Measurements from ENCODE around the gene GNAS-AS1.

GNAS-AS1 gene

DNA sequence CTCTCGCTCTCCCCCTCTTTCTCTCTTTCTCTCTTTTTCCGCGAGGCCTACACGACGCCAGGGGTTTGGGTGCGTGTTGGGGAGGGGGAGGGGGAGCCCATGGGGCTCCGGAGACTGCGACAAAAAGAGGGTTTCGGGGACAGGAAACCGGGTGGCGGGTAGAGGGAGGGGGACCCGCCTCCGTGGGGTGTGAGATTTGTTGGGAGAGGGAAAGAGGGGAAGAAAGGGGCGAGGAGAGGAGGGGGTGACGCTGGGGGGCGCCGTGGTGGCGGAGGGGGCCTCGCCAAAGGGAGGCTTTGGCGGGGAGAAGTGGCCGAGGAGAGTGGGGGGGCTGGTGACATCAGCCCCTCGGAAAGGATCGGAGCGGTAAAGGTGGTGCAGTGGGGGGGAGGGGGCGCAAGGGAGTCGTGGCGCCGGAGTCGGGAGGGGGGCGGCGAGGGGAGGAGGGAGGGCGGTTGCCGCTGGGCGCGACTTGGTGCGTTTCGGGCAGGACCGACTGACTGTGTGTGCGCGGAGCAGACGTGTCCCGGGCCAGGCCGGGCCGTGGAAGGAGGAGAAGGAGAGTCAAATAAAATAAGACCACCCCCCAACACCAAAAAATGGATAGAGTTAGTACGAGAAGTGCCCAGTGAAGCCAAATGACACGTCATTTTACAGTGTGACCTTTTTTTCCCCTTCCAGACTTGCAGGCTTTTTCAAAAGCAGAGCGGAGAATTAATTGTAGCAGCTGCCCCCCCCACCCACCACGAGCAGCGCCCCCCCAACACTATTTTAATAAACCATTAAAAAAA is 41.6 kb upstream of the GNAS-AS1 start:
- peak; percentile 89 for DNase-seq (ENCODE audit: low read depth)
- TF ChIP-seq, protein P1, sequence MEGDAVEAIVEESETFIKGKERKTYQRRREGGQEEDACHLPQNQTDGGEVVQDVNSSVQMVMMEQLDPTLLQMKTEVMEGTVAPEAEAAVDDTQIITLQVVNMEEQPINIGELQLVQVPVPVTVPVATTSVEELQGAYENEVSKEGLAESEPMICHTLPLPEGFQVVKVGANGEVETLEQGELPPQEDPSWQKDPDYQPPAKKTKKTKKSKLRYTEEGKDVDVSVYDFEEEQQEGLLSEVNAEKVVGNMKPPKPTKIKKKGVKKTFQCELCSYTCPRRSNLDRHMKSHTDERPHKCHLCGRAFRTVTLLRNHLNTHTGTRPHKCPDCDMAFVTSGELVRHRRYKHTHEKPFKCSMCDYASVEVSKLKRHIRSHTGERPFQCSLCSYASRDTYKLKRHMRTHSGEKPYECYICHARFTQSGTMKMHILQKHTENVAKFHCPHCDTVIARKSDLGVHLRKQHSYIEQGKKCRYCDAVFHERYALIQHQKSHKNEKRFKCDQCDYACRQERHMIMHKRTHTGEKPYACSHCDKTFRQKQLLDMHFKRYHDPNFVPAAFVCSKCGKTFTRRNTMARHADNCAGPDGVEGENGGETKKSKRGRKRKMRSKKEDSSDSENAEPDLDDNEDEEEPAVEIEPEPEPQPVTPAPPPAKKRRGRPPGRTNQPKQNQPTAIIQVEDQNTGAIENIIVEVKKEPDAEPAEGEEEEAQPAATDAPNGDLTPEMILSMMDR (IDR thresholded peaks at IDR 0.05; ENCODE audit: low read depth, low read length), result no peak
- TF ChIP-seq MYC (IDR thresholded peaks at IDR 0.05; ENCODE audit: low read depth, low read length) (peak; percentile 43), POLR2A (IDR thresholded peaks at IDR 0.05; ENCODE audit: extremely low read depth, insufficient read length) (no peak)
- TF ChIP-seq, protein P2, sequence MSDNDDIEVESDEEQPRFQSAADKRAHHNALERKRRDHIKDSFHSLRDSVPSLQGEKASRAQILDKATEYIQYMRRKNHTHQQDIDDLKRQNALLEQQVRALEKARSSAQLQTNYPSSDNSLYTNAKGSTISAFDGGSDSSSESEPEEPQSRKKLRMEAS (IDR thresholded peaks at IDR 0.05; ENCODE audit: low read depth, low read length), result no peak
- peak overlapping the region; percentile 85 for H3K4me3 ChIP-seq (ENCODE audit: low read depth, low read length)

DNA sequence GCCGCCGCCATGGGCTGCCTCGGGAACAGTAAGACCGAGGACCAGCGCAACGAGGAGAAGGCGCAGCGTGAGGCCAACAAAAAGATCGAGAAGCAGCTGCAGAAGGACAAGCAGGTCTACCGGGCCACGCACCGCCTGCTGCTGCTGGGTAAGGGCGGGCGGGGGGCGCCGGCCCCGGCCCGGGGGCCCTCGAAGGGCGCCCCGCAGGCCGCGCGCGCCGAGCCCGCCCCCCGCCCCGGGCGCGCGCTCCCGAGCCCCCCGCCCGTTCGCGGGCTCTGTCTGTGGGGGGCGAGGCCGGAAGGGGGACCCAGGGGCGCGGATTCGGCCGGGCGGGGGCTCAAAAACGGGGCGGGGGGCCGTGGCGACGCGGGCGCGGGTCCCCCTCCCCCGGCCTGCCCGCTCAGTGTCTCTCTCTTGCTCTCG is 41.0 kb upstream of the GNAS-AS1 start:
- DNase-seq (ENCODE audit: low read depth), result peak; percentile 70
- TF ChIP-seq POLR2A (IDR thresholded peaks at IDR 0.05; ENCODE audit: extremely low read depth, insufficient read length), result no peak
- TF ChIP-seq, protein P1 (IDR thresholded peaks at IDR 0.05; ENCODE audit: low read depth, low read length), result no peak
- TF ChIP-seq, protein P2 (IDR thresholded peaks at IDR 0.05; ENCODE audit: low read depth, low read length), result no peak
- no peak for TF ChIP-seq MYC (IDR thresholded peaks at IDR 0.05; ENCODE audit: low read depth, low read length)
- peak overlapping the region; percentile 85 for H3K4me3 ChIP-seq (ENCODE audit: low read depth, low read length)

DNA sequence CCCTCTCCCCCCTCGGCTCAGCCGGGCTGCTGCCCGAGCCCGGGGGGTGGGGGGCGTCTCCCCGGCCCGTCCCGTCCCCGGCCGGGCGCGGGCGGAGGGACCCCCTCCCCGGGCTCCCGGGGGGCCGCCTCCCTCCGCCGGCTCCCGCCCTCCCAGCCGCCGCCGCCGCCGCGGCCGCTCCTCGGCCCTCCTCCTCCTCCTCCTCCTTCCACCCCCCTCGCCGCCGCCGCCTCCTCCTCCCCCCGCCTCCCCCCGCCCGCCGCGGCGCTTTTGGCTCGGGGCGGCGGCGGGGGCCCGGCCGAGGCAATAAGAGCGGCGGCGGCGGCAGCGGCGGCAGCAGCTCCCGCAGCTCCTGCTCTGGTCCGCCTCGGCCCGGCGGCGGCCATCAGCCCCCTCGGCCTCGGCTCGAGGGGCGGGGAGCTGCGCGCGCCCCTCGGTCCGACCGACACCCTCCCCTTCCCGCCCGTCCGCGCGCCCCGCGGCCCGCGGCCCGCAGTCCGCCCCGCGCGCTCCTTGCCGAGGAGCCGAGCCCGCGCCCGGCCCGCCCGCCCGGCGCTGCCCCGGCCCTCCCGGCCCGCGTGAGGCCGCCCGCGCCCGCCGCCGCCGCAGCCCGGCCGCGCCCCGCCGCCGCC is 40.5 kb upstream of the GNAS-AS1 start:
- peak; percentile 87 for DNase-seq (ENCODE audit: low read depth)
- TF ChIP-seq, protein P1 (IDR thresholded peaks at IDR 0.05; ENCODE audit: low read depth, low read length), result no peak
- peak; percentile 53 for TF ChIP-seq POLR2A (IDR thresholded peaks at IDR 0.05; ENCODE audit: extremely low read depth, insufficient read length)
- peak overlapping the region; percentile 75 for H3K4me3 ChIP-seq (ENCODE audit: low read depth, low read length)

DNA sequence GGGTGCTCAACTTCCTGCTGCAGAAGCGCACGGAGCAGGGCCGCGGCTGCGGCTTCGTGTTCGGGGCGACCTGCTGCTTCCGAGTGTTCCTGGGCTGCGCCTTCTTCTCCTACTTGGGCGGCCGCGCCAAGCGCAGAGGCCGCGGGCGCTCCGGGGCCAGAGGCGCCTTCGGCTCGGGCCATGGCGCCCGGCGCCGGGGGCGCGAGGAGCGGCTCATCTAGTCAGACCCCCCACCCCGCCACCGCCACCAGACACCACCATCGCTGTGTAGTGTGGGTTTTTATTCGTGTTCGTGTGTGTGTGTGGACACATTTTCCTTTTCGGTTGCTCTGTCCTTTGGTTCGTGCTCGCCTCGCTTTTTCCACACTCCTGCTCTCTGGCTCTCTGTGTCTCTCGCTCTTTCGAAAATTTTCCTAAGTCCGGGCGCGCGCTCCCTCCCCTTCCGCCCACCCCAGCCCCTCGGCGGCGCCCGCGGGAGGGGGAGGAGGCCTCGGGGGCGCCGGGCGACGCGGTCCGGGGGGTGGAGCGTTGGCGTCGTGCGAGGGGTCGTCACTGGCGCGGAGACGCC is 39.9 kb upstream of the GNAS-AS1 start:
- TF ChIP-seq POLR2A (IDR thresholded peaks at IDR 0.05; ENCODE audit: extremely low read depth, insufficient read length) (peak; percentile 30), MYC (IDR thresholded peaks at IDR 0.05; ENCODE audit: low read depth, low read length) (peak; percentile 9; the same call in 1 of the 2 replicates)
- TF ChIP-seq, protein P1 (IDR thresholded peaks at IDR 0.05; ENCODE audit: low read depth, low read length), result no peak
- TF ChIP-seq, protein P2 (IDR thresholded peaks at IDR 0.05; ENCODE audit: low read depth, low read length), result peak; percentile 36; the same call in 1 of the 2 replicates
- peak; percentile 93 for DNase-seq (ENCODE audit: low read depth)
- peak overlapping the region; percentile 75 for H3K4me3 ChIP-seq (ENCODE audit: low read depth, low read length)

DNA sequence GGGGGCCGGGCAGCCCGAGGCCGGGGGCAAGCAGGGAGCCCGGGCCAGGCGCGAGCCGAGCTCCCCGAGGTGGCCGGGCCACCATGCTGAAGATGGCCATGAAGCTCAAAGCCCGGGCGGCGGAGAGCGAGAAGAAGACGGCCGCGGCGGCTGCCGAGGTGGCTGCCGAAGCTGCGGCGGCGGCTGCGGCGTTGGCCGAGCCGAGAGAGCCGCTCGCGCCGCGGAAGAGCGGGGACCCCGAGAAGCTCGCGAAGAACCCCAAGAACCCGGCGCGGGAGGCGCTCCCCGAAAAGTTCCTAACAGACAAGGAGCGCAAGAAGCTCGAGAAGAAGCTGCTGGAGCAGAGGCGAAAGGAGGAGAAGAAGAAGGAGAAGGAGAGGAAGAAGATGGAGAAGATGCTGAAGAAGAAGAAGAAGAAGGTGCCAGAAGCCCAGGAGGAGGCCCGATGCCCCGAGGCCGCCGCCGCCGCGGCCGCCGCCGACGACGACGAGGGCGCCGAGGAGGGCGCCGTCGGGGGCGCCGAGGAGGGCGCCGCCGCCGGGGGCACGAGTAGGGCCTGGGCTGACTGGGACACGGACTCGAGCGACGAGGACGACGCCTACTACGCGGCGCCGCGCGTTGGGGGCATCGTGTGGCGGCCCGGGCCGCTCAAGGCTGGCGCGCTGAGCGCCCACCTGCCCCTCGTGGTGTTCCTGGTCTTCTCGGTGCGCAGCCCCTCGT is 39.3 kb upstream of the GNAS-AS1 start:
- TF ChIP-seq, protein P1 (IDR thresholded peaks at IDR 0.05; ENCODE audit: low read depth, low read length), result no peak
- no peak for TF ChIP-seq MYC (IDR thresholded peaks at IDR 0.05; ENCODE audit: low read depth, low read length)
- TF ChIP-seq POLR2A (IDR thresholded peaks at IDR 0.05; ENCODE audit: extremely low read depth, insufficient read length), result no peak
- TF ChIP-seq, protein P2 (IDR thresholded peaks at IDR 0.05; ENCODE audit: low read depth, low read length), result no peak
- DNase-seq (ENCODE audit: low read depth), result peak; percentile 34

More for the DNA sequence above, 39.3 kb upstream of the GNAS-AS1 start:
- peak overlapping the region; percentile 75 for H3K4me3 ChIP-seq (ENCODE audit: low read depth, low read length)

Measured in NB4 (cell line).